GM19023 (cell line): ENCODE data around the gene SLC22A3.

Experiments used
- ATAC-seq: cut with Tn5 transposase; IDR thresholded peaks from one replicate; pipeline ENCODE4 v1.9.1; 2021; ENCODE audit warnings: mild to moderate bottlenecking, moderate library complexity; ENCODE audit not compliant: unreplicated experiment

The SLC22A3 gene

DNA sequence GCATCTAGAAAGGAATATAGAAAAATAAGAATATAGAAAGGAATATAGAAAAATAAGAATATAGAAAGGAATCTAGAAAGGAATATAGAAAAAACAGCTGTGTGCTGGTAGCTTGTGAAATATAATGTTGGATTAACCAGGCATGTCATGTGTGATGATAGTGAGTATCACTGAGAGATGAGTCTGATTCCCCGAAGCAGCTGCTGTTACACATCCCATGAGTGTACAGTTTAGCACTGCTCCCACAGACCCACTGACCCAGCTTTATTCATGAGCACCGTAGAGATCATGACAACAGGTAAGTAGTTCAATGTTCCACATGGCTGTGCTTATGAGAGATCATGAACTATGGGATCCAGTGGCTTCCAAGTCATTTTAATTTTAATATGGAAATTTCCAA lies 64.8 kb downstream of the SLC22A3 start:
- no peak for ATAC-seq

DNA sequence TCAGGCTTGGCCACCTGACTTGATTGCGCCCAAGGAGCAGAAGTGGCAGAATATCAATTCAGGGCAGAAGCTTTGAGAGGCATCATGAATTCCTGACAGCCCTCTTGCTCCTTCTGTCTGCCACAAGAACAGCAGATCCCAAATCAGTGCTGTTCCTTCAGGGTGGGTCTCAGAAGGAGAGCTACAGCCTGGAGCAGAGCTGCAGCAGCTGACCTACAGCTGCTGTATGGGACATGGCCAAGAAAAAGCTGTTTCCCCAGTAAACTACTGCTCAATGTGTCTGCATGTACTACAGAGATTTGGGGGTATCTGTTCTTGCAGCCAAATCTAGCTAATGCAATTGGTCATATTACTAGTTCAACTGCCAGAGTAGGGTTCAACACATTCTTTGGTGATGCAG lies 69.0 kb downstream of the SLC22A3 start:
- no peak for ATAC-seq

GRCh38 chr6:160417550-160417949 lies 69.4 kb downstream of the SLC22A3 start:
- ATAC-seq = no peak

- no peak for ATAC-seq
Measured at GRCh38 chr6:160418370-160418769, 70.2 kb downstream of the SLC22A3 start.

- ATAC-seq = no peak
Measured at GRCh38 chr6:160419488-160419887, 71.3 kb downstream of the SLC22A3 start.

- ATAC-seq = no peak
Measured at GRCh38 chr6:160420253-160420968, 72.2 kb downstream of the SLC22A3 start.

DNA sequence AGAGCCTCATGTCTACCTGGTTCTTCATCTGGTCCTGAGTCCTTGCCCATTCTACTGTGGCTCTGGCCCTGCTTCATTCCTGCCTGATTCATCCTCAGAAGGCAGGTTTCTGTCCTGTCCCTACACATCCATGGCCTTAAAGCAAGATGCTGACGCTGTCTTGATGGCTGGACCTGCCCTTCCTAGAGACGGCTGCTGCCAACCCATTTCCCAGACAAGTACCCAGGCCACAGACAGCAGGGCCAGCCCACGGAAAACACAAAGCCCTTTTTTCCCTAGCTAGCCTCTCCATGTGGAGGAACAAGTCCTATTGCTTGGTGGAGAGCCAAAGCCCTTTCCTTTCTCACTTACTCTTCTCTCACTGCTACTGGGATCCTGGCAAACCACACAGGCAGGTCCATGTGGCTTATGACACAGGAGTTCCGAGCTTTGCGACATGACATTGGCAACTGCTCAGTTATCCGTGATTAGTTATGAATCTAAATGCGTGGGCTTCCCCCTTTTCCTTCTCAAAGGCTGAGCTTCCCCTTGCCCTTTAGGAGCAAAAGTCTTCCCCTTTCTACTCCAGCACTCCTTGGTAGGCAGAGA lies 72.9 kb downstream of the SLC22A3 start:
- ATAC-seq = no peak

GRCh38 chr6:160421854-160422253 lies 73.7 kb downstream of the SLC22A3 start:
- no peak for ATAC-seq

DNA sequence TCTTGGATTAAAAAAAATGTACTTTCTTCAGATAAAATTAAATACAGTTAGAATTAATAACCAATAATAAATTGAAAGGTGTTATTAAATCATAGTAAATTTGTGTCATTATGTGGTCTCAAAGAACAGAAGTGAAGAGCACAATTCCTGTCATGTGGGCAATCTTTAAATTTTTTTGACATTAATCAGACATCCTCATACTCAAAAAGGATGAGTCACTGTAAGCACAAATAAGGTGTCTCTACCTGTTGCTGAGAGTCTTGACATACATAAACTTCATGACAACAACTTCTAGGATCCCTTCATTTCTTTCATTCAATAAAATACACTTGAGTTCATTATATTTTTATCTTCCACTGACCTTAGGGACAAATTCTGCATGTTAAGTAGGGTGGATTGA lies 76.1 kb downstream of the SLC22A3 start:
- ATAC-seq = no peak

GRCh38 chr6:160426136-160426535 lies 78.0 kb downstream of the SLC22A3 start:
- no peak for ATAC-seq

DNA sequence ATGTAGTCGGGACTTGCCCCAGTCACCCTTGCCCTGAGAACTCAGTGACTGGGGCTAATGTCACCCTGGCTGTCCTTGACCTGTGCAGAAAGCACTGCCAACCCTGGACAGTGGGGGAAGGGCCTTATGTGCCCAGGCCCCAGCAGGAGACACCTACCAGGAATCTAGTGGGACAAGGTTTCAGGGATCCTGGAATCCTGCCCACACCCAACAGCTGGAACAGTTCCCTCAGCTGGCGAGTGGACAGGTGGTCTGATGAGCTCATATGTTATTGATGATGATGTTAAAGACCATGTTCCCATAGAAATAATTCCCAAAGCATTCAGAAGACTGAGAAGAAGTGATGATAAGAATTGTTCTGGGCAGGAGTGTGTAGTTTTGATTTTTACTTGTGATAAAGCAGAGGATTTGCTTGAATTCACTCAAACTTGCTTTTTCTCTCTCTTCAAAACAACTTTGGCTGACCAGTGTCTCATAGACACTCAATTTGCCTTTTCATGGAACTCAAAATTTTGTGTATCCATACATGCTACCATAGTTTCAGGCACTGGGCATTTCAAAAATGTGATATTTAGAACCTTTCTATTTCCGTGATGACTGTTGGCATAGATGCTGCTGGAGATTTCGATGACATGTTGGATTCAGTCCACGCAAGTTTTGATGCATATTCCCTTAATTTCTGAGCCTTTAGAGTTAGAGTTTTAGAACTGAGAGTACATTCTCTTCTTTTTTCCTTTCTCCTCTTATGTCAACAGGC lies 79.3 kb downstream of the SLC22A3 start:
- ATAC-seq = no peak

GRCh38 chr6:160428069-160428430 lies 79.9 kb downstream of the SLC22A3 start:
- no peak for ATAC-seq

DNA sequence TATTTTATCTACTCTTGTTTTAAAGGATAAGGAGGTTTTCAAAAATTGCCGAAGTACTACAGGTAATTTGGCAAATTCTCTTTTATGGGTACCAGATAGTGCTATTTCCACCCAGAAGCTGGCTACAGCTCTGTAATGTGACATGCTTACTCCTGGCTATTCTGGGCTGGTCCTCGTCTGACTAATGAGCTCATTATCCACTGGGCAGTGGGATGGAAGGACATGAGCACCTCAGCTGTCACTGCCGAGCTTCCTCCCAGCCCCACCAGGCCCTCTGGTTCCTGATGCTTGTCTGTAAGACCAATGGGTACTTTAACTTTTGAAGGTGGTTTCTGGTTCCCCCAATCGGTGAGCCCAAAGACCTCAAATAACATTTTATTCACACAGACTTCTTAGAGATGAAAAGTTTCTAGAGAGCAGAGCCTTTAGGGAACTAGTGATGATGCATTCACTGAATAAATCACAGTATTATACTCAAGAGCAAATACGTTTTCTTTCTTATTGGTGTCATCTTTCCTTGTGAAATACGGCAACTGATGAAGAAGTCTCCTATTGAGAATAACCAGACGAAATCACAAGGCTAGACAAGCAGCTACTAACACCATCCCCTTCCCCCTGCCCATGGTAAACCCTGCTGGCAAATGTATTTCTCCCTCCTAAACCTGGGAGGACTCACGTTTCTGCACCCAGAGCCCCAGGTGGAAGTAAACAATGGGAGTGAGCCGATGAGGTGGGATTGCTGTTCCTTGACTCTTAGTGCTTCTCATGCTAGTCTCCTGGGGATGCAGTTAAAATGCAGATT lies 80.8 kb downstream of the SLC22A3 start:
- ATAC-seq = no peak

- no peak for ATAC-seq
Measured at GRCh38 chr6:160429620-160429895, 81.4 kb downstream of the SLC22A3 start.

DNA sequence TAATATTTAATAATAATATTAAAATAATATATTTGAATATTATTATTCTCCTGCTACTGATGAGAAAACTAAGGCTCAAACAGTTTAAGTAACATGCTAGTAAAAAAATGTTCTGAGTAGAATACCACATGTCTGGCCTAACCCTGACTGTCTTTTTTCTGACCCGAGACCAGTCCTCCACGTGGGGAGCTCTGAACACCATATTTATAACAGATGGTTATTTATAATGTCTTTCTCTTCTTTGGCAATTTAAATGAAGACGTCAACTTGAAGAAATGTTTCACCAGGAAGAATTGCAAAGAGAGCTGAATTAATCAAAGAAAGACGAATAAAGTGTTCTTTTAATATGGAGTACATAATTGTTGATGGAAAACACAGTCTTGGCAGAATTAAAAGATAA lies 82.0 kb downstream of the SLC22A3 start:
- ATAC-seq = no peak

DNA sequence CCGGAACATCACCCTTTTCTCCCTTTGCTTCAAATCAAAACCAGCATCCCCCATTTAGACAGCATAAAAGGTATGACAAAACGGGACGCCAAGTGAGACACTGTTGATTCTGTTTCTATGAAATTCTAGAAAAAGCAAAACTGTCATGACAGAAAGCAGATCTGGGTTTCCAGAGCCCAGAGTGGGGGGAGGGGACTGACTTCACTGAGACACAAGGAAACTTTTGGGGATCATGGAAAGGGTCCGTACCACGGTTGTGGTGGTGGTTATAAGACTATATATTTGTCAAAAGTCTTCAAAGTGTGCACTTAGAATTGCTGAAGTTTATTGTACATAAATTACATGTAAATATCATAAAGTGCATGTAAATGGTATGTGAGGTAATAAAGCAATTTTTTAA lies 82.6 kb downstream of the SLC22A3 start:
- ATAC-seq = no peak

DNA sequence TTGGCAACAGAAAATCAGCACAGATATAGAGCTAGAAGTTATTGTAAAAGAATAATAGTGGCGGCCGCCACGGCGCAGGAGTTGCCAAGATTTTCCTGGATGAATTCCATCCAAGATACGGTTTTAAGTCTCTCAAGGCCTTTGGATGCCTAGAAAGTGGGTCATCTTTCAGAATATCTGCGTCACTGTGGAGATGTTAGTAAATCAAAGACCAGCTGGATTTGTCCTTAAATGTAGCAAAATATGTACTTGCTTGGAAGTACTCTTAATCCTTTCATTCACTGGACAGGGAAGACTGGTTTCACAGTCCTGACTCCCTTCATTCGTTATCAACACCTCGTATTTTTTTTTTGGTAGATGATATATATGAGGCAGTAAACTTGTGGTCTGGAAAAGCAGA lies 83.0 kb downstream of the SLC22A3 start:
- ATAC-seq = no peak

GRCh38 chr6:160431791-160432404 lies 83.7 kb downstream of the SLC22A3 start:
- no peak for ATAC-seq

DNA sequence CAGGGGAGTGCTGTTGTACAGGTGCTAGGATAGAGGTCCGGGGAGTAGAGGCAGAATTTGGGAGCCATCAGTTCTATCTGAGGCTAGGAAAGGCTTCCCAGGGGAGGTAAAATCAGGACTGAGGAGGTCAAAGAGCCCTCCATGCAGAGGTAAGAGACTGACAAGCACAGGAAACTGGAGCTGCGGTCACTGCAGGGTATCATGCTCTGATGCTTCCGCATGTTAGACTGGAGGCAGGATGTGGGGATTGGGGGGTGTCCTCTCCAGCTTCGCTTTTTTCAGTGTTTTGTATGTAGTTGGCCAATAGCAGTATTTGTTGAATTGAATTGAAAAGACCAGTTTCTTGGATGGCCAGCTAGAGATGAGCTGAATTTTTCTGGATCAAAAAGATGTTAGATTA lies 87.8 kb downstream of the SLC22A3 start:
- no peak for ATAC-seq

GRCh38 chr6:160437154-160437553 lies 89.0 kb downstream of the SLC22A3 start:
- no peak for ATAC-seq

DNA sequence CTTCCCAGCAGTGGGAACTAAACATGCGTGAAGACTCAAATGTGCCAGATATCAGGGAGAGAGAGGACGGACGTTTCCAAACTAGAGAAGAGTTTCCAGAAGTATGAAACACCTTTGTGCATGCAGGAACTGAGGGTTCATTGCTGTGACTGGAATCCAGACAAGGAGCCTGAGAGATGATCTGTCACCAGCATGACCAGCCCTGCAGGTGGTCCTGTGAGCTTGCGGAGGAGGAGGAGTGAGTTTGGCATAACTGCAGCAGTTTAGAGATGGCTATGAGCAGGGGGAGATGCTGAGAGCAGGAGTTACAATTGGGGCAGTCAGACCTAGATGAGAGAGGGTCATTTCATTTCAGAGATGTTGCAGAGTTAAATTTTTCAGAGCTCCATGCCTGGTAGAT lies 89.6 kb downstream of the SLC22A3 start:
- no peak for ATAC-seq
